ENCODE measurements around the gene HIPK2. TPM values are rescaled to one million over a fixed set of nuclear protein-coding genes. Genes with fewer than 3 reads are reported as not detected.

Gene HIPK2
- total RNA-seq, 4 donors from 2014 or later, result 20.9 to 40.9 (median 26.7) TPM

DNA sequence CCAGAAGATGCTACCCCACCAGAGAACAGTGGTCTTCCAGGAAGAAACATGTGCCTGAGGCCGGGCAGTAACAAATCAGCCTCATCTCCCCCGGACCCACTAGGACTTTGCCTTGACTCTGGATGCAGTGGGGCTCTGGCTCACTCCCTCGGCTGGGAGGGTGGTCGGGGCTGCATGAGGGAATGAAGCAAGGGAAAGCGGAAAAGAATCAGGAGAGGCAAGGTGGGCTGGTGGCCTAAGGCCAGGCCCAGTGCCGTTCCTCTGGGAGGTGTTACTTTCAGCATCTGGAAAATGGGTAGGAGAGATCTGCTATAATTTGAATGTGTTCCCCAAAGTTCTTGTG lies 202.5 kb downstream of the HIPK2 start:
- TF ChIP-seq POLR2AphosphoS5 (IDR thresholded peaks at IDR 0.05), result no peak
- no peak for TF ChIP-seq EP300 (IDR thresholded peaks at IDR 0.05)
- no peak for TF ChIP-seq POLR2A (IDR thresholded peaks at IDR 0.05; ENCODE audit: low read depth)
- TF ChIP-seq CTCF (IDR thresholded peaks at IDR 0.05), result no peak
- peaks cover 31 to 95% (median 88%) of the 10 kb centered on the region in 4 donors for H3K36me3 ChIP-seq
- peaks cover 0 to 5% (median 2%) of the 10 kb centered on the region in 4 donors for H3K4me1 ChIP-seq
- DNase-seq (ENCODE audit: extremely low spot score), result no peak
- no peak overlapping the region for H3K27ac ChIP-seq (replicated peaks in 1 of 4)
- WGBS, result 89% methylated on average over 6 of the region's 6 CpGs
- intact Hi-C loops (cut with DNase I), result no loop called here
- no peak overlapping the region for H3K4me3 ChIP-seq
- no peaks in the 10 kb centered on the region for H3K9me3 ChIP-seq
- no peaks in the 10 kb centered on the region for H3K27me3 ChIP-seq

GRCh38 chr7:139574618-139575337 lies 203.0 kb downstream of the HIPK2 start:
- TF ChIP-seq POLR2AphosphoS5 (IDR thresholded peaks at IDR 0.05) (no peak), CTCF (IDR thresholded peaks at IDR 0.05) (no peak), EP300 (IDR thresholded peaks at IDR 0.05) (no peak), POLR2A (IDR thresholded peaks at IDR 0.05; ENCODE audit: low read depth) (no peak)
- no peak for DNase-seq (ENCODE audit: extremely low spot score)
- H3K36me3 ChIP-seq, result peaks cover 26 to 92% (median 83%) of the 10 kb centered on the region in 4 donors
- no peaks in the 10 kb centered on the region for H3K27me3 ChIP-seq
- no peak overlapping the region for H3K27ac ChIP-seq (replicated peaks in 1 of 4)
- 93% methylated on average over 15 of the region's 16 CpGs for WGBS
- peaks cover 0 to 10% (median 2%) of the 10 kb centered on the region in 4 donors for H3K4me1 ChIP-seq
- intact Hi-C loops (cut with DNase I), result loop anchor here (5.0 kb wide), 1 partner anchor 72 kb away; no protein-coding TSS in a partner anchor
- no peak overlapping the region for H3K4me3 ChIP-seq
- no peaks in the 10 kb centered on the region for H3K9me3 ChIP-seq

GRCh38 chr7:139573871-139574270 lies 203.9 kb downstream of the HIPK2 start:
- H3K4me1 ChIP-seq, result peaks cover 0 to 10% (median 2%) of the 10 kb centered on the region in 4 donors
- H3K9me3 ChIP-seq, result no peaks in the 10 kb centered on the region
- peaks cover 25 to 91% (median 75%) of the 10 kb centered on the region in 4 donors for H3K36me3 ChIP-seq
- H3K27ac ChIP-seq (replicated peaks in 1 of 4), result no peak overlapping the region
- 93% methylated on average over 9 of the region's 9 CpGs for WGBS
- no peak overlapping the region for H3K4me3 ChIP-seq
- DNase-seq (ENCODE audit: extremely low spot score), result no peak
- H3K27me3 ChIP-seq, result no peaks in the 10 kb centered on the region
- intact Hi-C loops (cut with DNase I), result loop anchor here (5.0 kb wide), 1 partner anchor 72 kb away; no protein-coding TSS in a partner anchor
- TF ChIP-seq EP300 (IDR thresholded peaks at IDR 0.05), result no peak
- no peak for TF ChIP-seq CTCF (IDR thresholded peaks at IDR 0.05)
- TF ChIP-seq POLR2AphosphoS5 (IDR thresholded peaks at IDR 0.05), result no peak
- no peak for TF ChIP-seq POLR2A (IDR thresholded peaks at IDR 0.05; ENCODE audit: low read depth)

- no peak for TF ChIP-seq EP300 (IDR thresholded peaks at IDR 0.05)
- no peak for TF ChIP-seq CTCF (IDR thresholded peaks at IDR 0.05)
- no peak for TF ChIP-seq POLR2A (IDR thresholded peaks at IDR 0.05; ENCODE audit: low read depth)
- TF ChIP-seq POLR2AphosphoS5 (IDR thresholded peaks at IDR 0.05), result no peak
- Histone ChIP-seq H3K4me3 (no peak overlapping the region), H3K27me3 (no peaks in the 10 kb centered on the region), H3K36me3 (peaks cover 22 to 91% (median 69%) of the 10 kb centered on the region in 4 donors), H3K9me3 (no peaks in the 10 kb centered on the region), H3K27ac (replicated peaks in 1 of 4) (no peak overlapping the region), H3K4me1 (peaks cover 0 to 10% (median 2%) of the 10 kb centered on the region in 4 donors)
- no peak for DNase-seq (ENCODE audit: extremely low spot score)
- 91% methylated on average over 38 of the region's 38 CpGs for WGBS
- intact Hi-C loops (cut with DNase I), result loop anchor here (5.0 kb wide), 1 partner anchor 71 kb away; no protein-coding TSS in a partner anchor
Measured at GRCh38 chr7:139572704-139573385, 205.0 kb downstream of the HIPK2 start.
